Panc1 (cell line): ENCODE measurements around the gene TSC22D4.

Experiments
- CTCF ChIP-seq: fragments of 450-650 bp; IDR thresholded peaks from 2 replicates; pipeline ENCODE4 v1.5.1; 2017; ENCODE audit warnings: mild to moderate bottlenecking
- POLR2AphosphoS5 ChIP-seq: IDR thresholded peaks from 2 replicates; pipeline ENCODE4 v1.6.1; 2012; ENCODE audit warnings: mild to moderate bottlenecking, low read depth, low read length, moderate library complexity
- REST ChIP-seq, 2 experiments: IDR thresholded peaks; 2 replicates each; pipeline ENCODE4 v1.6.1; 2011 to 2012; ENCODE audit warnings: low read depth in 2 of 2, control low read depth in 1 of 2, low read length in 1 of 2, mild to moderate bottlenecking in 1 of 2, moderate library complexity in 1 of 2; ENCODE audit not compliant: insufficient read depth in 1 of 2
- SIN3A ChIP-seq: IDR thresholded peaks from 2 replicates; pipeline ENCODE4 v1.6.1; 2012; ENCODE audit warnings: low read depth, mild to moderate bottlenecking, low read length, moderate library complexity, borderline replicate concordance; ENCODE audit not compliant: insufficient read depth

- no peak for TF ChIP-seq CTCF
- no peak for TF ChIP-seq REST (IDR thresholded peaks at IDR 0.05; ENCODE audit: insufficient read depth in 1 of 2, low read depth in 2 of 2, low read length in 1 of 2)
- no peak for TF ChIP-seq POLR2AphosphoS5
- no peak for TF ChIP-seq SIN3A
Measured at GRCh38 chr7:100418930-100419659, 59.9 kb downstream of the TSC22D4 start.
